HG03135 (cell line): ENCODE results near the gene KLHL34.

Experiments used
- ATAC-seq: cut with Tn5 transposase; IDR thresholded peaks from one replicate; pipeline ENCODE4 v1.9.1; 2021; ENCODE audit warnings: mild to moderate bottlenecking, moderate library complexity; ENCODE audit not compliant: unreplicated experiment

Gene KLHL34, protein sequence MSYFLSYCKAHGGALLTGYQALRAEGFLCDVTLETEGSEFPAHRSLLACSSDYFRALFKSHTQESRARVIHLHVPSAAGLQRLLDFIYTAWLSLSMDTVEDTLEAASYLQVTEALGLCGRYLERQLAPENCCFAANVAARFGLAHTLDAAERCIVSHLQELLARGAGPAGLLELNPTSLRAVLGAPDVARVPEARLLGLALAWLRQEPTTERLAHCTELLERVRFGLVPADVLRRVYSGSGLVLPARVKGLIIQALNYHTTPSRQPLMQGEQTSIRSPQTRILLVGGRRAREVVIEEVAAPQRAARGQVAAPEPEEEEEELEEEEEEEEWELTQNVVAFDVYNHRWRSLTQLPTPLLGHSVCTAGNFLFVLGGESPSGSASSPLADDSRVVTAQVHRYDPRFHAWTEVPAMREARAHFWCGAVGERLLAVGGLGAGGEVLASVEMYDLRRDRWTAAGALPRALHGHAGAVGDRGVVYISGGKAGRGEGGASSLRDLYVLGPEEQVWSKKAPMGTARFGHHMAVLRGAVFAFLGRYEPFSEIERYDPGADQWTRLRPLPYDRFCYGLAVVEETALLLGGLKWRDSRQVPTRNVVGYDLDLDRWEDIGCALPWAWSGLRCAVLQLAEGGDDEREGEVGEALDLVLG

DNA sequence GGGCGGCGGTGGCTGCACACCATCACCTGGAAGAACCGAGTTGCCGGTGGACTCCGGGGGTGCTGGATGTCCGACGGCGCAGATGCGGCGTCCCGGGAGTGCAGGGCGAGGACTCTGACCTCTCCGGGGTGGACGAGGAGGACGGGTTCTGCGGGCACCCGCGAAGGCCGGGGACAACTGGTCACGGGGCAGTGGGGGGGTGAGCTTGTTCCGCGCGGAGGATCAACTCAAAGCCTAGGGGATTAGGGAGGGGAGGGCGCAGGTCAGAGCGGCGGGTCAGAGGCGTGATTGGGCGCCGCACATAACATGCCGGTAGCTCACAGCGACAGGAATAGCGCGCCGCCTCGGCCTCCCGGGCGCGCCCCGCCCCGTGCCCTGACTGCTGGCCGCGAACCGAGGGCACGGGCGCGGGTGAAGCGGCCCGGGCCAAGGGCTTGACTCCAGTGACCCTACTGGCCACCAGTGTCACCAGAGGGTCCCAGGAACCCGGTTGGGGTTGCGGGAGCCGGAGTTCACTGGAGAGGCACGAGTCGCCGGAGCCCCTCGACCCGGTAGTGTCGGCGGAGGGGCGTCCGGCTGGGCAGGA lies at the start of gene KLHL34:
Gene KLHL34, minus strand, starts transcription at position 179 of the 586 bp plus-strand sequence. CDS start 542 bp downstream, outside the sequence.
- no peak for ATAC-seq

DNA sequence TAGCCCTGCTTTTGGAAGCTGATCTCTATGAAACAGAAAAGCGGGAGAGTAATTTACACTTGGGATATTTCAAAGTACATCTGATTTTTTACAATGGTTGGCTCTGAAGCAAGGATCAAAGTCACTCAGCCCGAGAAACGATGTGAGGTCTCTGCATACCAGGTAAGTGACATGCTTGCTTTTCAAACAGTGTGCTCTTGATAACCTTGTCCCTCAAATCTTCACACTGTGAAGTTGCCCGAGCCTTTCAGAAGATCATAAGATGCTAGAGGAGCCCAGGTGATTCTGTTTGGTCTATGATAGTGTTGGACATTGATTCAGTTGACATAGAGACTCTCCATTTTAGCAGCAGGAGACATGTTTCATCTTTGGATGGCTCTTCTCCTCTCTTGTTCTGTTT lies 47.1 kb upstream of the KLHL34 start:
- ATAC-seq = no peak

DNA sequence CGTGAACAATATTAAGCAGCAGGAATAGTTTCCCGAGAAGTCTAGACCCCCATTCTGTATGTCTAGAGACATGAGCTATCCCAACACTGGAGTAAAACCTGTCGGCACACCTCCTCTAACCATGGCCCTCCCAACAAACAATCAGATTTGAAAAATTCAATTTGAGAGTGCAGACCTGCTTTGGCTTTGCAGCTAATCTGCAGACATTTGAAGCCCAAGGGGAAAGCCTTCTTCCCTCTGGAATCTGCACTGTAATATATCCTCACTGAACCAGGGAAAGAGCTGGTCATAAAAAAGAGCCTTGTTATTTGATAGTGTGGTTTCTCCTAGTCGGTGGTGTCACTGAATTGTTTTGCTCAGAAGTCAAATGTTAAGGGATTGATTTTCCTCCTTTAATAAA lies 44.6 kb upstream of the KLHL34 start:
- ATAC-seq = no peak

DNA sequence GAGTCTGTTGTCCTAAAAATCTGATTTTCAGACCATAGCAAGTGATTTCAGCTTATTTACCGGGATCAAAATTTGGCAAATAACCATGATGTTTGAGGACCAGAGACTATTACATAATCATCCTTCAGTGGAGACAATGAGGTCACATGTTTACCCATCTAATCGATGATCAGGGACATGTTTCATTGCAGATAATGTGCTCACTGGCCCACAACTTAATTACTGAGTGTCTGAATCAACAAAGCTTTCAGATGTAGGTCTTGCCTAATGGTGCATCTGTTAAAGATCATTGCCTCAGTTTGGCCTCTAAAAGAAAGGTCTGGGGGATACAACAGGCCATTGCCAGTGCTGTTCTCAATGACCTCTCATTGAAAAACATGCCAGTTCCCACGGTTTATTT lies 42.8 kb upstream of the KLHL34 start:
- no peak for ATAC-seq

DNA sequence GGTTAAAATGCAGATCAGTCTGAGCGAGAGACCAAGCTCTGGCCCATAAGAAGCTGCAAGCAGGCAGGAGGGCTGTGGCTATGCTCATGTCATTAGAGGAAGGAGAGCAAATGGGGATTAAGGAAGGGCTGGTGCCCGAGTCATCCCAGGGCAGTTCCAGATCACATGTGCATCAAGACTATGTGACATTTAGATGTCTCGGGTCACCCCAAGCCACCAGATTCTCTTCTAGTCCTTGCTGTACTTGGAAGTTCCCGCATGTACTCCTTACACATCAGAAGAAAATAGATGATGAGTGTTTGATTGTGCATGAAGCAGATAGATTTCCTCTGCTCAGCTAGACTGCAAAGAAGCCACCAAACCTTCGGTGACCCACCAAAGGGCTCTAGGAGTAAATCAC lies 42.1 kb upstream of the KLHL34 start:
- ATAC-seq = no peak

DNA sequence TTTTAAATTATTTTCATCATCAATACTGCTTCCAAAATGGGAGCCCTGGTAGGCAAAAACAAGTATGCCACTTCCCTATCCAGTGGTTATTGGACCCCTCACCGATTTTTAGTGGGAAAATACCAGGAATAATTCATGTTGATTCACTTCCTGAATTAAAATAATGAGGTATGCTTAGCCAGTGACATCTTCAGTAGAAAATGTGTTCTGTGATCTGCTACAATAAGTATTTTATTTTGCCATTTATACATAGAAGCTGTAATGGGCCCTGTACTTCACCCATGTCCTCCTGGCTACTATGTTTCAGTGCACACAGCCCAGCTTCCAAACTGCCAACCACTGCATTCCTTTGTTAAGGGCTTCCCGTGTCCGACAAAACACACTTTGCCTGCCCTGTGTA lies 41.0 kb upstream of the KLHL34 start:
- ATAC-seq = no peak

DNA sequence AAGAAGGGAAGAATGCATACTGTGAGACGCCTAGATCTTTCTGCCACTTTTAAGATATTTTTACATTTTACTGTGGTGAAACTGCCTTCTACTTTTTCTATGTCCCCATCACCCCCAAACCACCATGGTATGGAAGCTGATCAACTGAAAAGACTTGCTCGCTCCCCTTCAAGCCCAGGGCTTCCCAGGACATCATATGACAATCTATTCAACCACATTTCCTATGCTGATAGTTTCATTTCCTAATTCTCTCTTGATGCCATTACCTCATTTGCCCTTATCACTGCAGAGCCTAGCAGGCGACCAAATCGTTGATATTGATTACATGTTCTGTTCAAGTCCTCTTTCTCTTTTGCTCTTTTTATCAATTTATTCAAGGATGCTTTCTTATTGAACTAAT lies 40.1 kb upstream of the KLHL34 start:
- ATAC-seq = no peak

DNA sequence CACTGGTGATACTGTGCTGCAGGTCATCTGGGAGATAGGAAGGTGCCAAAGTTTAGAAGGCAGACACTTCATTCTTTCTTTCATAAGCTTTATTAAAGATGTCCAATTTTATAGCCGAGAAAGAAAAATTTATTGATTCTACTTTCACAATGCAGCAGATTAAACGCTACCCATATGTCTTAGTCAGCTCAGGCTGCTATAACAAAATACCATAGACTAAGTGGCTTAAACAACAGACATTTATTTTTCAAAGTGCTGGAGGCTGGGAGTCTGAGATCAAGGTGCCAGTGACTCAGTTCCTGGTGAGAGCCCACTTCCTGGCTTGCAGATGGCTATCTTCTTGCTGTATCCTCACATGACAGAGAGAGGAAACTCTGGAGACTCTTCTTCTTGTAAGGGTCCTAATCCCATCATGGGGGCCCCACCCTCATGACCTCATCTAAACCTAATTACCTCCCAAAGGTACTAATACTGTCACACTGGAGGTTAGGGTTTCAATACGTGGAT lies 33.4 kb upstream of the KLHL34 start:
- no peak for ATAC-seq

DNA sequence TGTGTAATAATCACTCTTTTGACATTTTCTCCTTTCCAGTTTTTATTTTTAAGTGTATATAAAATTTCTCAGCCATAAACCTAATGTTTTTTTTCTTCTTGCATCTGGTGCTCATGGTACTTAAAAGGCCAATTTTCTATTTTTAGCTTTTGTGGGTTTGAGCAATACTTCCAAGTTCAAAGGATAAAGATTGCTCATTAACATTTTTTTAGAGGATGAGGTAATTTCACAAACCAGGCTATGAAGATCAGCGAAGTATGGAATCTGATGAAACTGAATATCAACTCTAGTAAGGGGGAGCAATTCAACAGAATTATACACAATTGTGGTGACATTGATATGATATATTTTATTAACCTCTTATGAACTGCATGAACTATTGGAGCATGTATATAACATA lies 25.8 kb upstream of the KLHL34 start:
- no peak for ATAC-seq

DNA sequence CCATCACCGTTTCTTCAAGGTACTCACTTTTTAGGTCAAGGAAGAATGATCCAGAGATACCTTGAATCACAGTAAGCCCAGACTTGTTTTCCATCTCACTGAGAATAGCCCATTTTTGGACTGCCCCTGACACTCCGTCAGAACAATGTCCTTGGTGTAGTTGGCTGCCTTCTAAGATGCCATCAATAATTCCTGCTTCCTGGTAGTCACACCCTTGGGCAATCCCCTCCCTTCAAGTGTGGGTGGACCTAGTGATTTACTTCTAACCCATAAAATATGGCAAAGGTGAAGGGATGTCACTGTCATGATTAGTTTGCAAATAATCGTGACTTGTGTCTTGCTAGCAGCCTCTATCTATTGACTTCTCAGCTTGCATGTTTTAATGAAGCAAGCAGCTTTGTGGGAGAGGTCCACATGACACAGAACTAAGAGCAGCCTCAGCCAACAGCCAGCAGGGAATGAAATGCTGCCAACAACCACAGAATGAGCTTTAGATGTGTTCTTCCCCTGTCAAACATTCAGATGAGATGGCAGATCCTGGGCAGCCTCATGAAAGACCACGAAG lies 20.0 kb upstream of the KLHL34 start:
- no peak for ATAC-seq

DNA sequence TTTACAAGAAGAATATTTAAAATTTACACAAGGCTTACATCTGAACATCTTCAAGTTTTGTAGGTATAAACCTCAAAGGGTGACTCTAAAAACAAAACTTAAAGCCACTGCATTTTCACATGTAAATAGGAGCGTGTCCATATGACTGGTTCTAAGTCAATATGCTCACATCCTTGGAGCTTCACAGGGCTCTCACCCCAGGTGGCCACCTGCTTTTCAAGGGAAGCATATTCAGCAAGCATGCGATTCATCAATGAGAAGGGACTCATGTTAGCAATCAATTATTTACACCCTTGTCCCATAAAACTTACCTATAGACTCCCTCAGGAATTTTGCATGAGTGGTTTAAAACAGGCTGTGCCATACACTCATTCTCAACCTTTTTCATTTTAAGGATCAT lies 17.8 kb upstream of the KLHL34 start:
- no peak for ATAC-seq

DNA sequence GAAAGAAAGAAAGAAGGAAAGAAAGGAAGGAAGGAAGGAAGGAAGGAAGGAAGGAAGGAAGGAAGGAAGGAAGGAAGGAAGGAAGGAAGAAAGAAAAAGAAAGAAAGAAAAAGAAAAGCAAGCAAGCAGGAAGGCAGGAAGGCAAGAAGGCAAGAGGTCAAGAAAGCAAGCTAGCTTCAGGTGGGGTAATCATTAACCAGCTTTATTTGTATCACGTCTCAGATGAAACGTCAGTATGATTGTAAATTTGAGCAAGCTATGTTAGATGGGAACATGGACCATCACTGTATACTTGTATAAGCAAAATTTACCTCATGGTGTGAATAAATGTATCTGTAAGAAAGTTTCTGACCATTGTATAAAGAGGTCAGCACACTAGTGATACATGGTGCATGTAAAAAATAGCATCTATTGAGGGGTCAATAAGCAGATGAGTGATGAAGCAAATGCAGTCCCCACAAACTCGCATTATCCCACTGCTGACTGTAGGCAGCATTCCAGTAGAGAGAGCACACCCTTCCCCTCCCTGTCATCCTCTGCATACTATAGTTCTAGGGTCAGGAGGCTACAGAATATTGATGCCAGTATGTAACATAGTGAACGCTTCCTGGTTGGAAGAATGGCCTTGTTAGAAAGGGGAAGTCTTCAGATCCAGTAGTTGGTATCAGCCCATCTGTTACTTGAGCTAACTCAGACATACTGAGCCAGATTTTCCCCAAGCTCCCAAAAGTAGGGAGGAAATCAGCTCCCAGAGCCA lies 16.5 kb upstream of the KLHL34 start:
- no peak for ATAC-seq

DNA sequence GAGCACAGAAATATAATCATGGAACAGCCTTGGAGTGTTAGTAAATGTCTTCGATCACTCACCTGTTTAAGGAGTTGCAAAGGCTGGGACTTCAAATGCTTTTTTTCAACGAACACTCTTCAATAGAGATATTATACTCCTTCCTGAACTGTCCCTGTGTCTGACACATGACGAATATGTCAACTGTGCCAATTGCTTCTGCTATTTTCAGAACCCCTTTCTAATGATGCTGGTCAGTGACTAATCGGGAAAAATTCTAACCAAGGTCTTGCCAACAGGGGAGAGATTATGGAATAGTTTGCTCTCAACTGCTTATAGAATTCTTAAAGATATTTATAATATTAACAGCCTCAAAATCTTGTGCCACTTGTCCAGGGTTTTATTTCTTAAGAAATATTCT lies 8.5 kb upstream of the KLHL34 start:
- ATAC-seq = no peak

DNA sequence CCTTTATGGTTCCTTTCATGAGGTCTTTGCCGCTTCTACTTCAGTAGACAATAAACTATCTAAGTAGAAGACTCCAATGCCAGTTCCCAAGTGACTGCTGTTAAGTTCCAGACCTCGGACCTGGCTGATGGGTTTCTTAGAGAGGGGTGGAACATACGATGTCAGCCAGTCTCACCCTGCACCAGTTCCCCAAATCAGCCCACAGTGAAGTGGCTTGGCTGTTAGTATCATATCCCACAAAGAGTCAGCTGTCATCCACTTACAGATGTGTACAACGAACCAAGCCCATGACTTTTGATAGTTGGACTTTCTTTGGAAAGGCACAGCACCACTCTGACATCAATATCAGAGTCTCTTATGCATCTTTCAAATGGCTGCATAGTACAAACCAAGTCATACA lies 8.1 kb upstream of the KLHL34 start:
- ATAC-seq = no peak

DNA sequence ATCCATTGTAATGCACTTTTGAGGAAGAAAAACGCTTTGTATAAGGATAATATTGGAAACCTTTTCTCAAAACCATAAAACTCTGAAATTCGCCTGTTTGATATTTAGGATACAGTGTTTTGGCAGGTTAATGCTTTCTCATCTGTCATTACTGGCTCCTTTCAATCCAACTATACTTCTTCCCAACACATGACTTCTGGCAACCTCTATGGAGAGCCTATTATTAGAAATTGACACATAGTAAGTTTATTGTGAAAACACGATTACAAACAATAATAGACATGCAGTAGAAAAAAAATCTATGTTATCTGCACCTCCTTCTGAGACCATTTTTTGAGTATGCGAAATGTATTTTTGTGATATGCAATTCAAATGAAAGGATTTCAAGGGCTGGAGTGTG lies 4.6 kb upstream of the KLHL34 start:
- no peak for ATAC-seq

DNA sequence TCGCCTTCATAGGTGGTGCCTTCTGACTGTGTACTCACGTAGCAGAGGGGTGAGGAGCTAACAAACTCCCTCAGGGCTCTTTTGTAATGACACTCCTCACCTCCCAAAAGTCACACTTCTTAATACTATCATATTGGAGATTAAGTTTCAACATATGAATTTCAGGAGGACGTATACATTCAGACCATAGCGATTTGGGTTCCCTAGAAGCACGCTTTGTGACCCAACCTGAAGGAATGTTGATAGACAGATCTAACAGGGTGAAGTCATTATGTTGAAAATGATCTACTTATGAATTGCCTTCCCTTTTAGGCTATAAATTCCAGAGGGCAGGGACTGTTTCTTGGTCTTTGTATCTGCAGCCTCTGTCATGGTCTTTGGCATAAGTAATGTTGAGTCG lies 3.2 kb upstream of the KLHL34 start:
- no peak for ATAC-seq

DNA sequence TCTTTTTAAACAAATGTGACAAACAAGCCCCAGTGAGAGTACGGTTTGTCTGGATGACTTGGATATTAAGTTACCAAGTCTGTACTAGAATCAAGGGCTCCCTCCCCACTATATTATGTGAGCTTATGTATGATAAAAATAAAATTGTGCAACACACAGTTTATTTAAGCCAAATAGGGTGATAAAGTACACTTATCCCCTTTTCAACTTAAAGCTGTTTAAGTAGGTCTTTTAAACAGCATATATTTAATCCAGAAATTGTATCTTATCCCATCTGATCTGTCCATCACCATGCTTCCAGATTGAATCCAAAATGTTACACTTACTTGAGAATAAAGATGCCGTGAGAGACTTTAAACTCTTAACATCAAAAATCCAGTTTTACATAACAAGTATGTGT lies 2.0 kb upstream of the KLHL34 start:
- no peak for ATAC-seq

DNA sequence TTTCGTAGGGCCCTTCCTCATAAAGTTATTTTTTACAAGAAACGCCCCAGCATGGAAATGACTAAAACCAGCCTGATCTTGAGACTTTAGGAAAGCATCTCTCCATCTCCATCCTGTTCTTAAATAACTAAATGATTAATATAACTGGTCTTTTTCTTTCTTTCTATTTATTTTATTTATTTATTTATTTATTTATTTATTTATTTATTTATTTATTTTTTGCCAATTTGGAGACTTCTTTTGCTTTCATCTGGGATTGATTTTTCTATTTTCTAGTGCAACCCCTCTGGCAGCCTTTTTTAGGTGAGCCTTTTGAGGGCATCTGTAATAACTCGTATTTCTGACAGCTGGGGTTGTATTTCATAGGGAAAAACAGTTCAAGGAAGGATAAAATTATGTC lies 1.2 kb upstream of the KLHL34 start:
- ATAC-seq = no peak

DNA sequence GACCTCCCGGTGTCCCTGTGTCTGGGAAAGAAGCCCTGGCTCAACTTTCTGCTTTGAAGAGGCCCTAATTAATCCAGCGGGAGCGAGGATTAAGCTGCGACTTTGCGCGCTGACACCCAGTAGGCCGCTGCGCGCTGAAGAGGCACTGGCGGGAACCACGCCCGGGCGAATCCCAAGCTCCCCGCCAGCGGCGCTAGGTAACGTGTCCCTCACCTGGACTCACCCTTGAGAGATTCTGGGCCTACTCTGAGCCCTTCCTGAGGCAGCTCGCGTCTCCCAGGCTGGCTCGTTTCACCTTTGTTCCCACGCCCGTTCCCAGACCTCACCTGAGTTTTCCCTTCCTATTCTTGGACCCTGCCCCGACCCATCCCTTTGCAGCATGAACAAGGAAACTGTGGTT lies 616 bp upstream of the KLHL34 start:
- ATAC-seq = no peak

DNA sequence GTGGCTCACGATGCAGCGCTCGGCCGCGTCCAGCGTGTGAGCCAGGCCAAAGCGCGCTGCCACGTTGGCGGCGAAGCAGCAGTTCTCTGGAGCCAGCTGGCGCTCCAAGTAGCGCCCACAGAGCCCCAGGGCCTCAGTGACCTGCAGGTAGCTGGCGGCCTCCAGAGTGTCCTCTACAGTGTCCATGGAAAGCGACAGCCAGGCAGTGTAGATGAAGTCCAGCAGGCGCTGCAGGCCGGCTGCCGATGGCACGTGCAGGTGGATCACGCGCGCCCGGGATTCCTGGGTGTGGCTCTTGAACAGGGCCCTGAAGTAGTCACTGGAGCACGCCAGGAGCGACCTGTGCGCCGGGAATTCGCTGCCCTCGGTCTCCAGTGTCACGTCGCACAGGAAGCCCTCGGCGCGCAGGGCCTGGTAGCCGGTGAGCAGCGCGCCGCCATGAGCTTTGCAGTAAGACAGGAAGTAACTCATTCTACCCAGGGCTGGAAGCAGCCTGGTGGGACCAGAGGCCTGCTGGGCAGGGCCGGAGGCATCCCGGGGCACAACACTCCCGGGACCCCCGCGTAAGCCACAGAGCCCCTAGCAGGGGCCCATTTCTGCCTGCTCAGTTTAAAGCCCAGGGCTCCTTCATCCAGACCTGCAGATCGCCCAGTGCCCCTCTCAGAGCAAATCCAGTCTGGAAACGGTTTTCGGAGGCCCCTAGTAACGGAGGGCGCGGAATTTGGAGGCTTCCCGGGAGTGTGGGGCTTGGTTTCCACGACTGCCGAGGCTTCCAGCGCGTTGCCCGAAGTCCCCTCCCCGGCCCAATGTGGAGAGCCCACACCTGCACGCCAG lies 595 bp downstream of the KLHL34 start:
- no peak for ATAC-seq
